Effector memory CD4-positive, alpha-beta T cell (primary cell): ENCODE data around the gene PTGIR.

Source experiments
- DNase-seq, 3 donors: peaks; one replicate each; pipeline ENCODE4 v3.0.0-alpha.2; 2020
- H3K27ac ChIP-seq: 2 replicates; pipeline ENCODE4 v1.7.0; 2013; ENCODE audit warnings: mild to moderate bottlenecking, low read length, moderate library complexity; ENCODE audit not compliant: insufficient read depth, poor library complexity, severe bottlenecking
- H3K27me3 ChIP-seq: replicated peaks from 2 replicates; pipeline ENCODE4 v1.7.0; 2013; ENCODE audit warnings: mild to moderate bottlenecking, low read length; ENCODE audit not compliant: insufficient read depth, control insufficient read depth, poor library complexity, severe bottlenecking
- H3K36me3 ChIP-seq: 2 replicates; pipeline ENCODE4 v1.7.0; 2013; ENCODE audit warnings: mild to moderate bottlenecking, low read length, moderate library complexity; ENCODE audit not compliant: control insufficient read depth, insufficient read depth
- H3K4me1 ChIP-seq: 2 replicates; pipeline ENCODE4 v1.7.0; 2013; ENCODE audit warnings: low read length, mild to moderate bottlenecking; ENCODE audit not compliant: control insufficient read depth, insufficient read depth, poor library complexity, severe bottlenecking
- H3K4me3 ChIP-seq: 2 replicates; pipeline ENCODE4 v1.7.0; 2013; ENCODE audit warnings: low read length, low read depth, mild to moderate bottlenecking; ENCODE audit not compliant: insufficient read depth, poor library complexity, severe bottlenecking
- H3K9me3 ChIP-seq: 2 replicates; pipeline ENCODE4 v1.7.0; 2013; ENCODE audit warnings: mild to moderate bottlenecking, low read length, moderate library complexity; ENCODE audit not compliant: control insufficient read depth

PTGIR gene

GRCh38 chr19:46579361-46579879 lies 45.5 kb downstream of the PTGIR start:
- no peaks in the 10 kb centered on the region for H3K36me3 ChIP-seq
- peaks cover 3% of the 10 kb centered on the region for H3K4me1 ChIP-seq
- H3K4me3 ChIP-seq: no peak overlapping the region
- no peaks in the 10 kb centered on the region for H3K27me3 ChIP-seq
- H3K27ac ChIP-seq: no peak overlapping the region
- DNase-seq: peak in 1 of 3 donors; percentile 14
- H3K9me3 ChIP-seq: no peaks in the 10 kb centered on the region

GRCh38 chr19:46578450-46578849 lies 46.4 kb downstream of the PTGIR start:
- Histone ChIP-seq H3K9me3 (no peaks in the 10 kb centered on the region), H3K4me3 (no peak overlapping the region), H3K36me3 (no peaks in the 10 kb centered on the region), H3K27ac (no peak overlapping the region), H3K27me3 (no peaks in the 10 kb centered on the region), H3K4me1 (peaks cover 10% of the 10 kb centered on the region)
- DNase-seq: no peak

GRCh38 chr19:46574533-46574932 lies 50.4 kb downstream of the PTGIR start:
- H3K27ac ChIP-seq: no peak overlapping the region

GRCh38 chr19:46573679-46574498 lies 51.0 kb downstream of the PTGIR start:
- no peak for DNase-seq
- Histone ChIP-seq H3K9me3 (no peaks in the 10 kb centered on the region), H3K4me1 (peaks cover 10% of the 10 kb centered on the region), H3K27ac (no peak overlapping the region), H3K27me3 (no peaks in the 10 kb centered on the region), H3K4me3 (no peak overlapping the region), H3K36me3 (no peaks in the 10 kb centered on the region)

More at GRCh38 chr19:46574533-46574932, 50.4 kb downstream of the PTGIR start:
- peaks cover 10% of the 10 kb centered on the region for H3K4me1 ChIP-seq
- H3K27me3 ChIP-seq: no peaks in the 10 kb centered on the region
- no peaks in the 10 kb centered on the region for H3K36me3 ChIP-seq
- peak in 2 of 3 donors; percentile 6 to 7 for DNase-seq
- H3K9me3 ChIP-seq: no peaks in the 10 kb centered on the region
- H3K4me3 ChIP-seq: no peak overlapping the region

GRCh38 chr19:46571495-46571894 lies 53.4 kb downstream of the PTGIR start:
- Histone ChIP-seq H3K27ac (no peak overlapping the region), H3K9me3 (no peaks in the 10 kb centered on the region), H3K4me1 (peaks cover 10% of the 10 kb centered on the region), H3K36me3 (no peaks in the 10 kb centered on the region), H3K27me3 (no peaks in the 10 kb centered on the region), H3K4me3 (no peak overlapping the region)
- DNase-seq: no peak
